ENCODE measurements around the gene AVL9.

Gene AVL9

GRCh38 chr7:32582036-32582435, 86.7 kb downstream of the AVL9 start:
- no peak for DNase-seq (ENCODE audit: extremely low read depth, low read depth)
- TF ChIP-seq, protein P1, sequence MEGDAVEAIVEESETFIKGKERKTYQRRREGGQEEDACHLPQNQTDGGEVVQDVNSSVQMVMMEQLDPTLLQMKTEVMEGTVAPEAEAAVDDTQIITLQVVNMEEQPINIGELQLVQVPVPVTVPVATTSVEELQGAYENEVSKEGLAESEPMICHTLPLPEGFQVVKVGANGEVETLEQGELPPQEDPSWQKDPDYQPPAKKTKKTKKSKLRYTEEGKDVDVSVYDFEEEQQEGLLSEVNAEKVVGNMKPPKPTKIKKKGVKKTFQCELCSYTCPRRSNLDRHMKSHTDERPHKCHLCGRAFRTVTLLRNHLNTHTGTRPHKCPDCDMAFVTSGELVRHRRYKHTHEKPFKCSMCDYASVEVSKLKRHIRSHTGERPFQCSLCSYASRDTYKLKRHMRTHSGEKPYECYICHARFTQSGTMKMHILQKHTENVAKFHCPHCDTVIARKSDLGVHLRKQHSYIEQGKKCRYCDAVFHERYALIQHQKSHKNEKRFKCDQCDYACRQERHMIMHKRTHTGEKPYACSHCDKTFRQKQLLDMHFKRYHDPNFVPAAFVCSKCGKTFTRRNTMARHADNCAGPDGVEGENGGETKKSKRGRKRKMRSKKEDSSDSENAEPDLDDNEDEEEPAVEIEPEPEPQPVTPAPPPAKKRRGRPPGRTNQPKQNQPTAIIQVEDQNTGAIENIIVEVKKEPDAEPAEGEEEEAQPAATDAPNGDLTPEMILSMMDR (IDR thresholded peaks at IDR 0.05; ENCODE audit: low read depth, low read length), result no peak

DNA sequence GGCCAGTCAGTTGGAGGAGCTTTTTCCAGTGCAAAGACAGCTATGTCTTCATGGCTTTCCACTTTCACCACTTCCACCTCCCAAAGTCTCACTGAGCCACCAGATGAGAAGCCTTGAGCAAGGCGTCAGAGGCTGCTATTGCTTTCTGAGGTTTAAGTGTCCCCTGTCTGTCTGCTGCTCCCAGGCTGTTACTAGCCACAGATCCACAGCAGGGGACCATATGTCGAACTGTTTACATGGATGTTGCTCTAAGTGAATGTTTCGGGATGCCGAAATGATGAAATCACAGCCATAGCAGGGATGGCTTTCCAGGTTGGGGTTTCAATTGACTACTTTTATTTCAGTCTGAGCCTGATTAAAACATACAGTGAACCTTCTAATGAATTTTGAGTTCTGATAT, 88.5 kb downstream of the AVL9 start:
- DNase-seq (ENCODE audit: extremely low read depth, low read depth), result peak; percentile 63
- TF ChIP-seq, protein P1 (IDR thresholded peaks at IDR 0.05; ENCODE audit: low read depth, low read length), result no peak

GRCh38 chr7:32586291-32587221, 91.3 kb downstream of the AVL9 start:
- TF ChIP-seq, protein P1 (IDR thresholded peaks at IDR 0.05; ENCODE audit: low read depth, low read length), result no peak

GRCh38 chr7:32587411-32587948, 92.2 kb downstream of the AVL9 start:
- DNase-seq (ENCODE audit: extremely low read depth, low read depth), result no peak
- TF ChIP-seq, protein P1 (IDR thresholded peaks at IDR 0.05; ENCODE audit: low read depth, low read length), result no peak

More at GRCh38 chr7:32586291-32587221, 91.3 kb downstream of the AVL9 start:
- peak; percentile 61 for DNase-seq (ENCODE audit: extremely low read depth, low read depth)

- DNase-seq (ENCODE audit: extremely low read depth, low read depth), result no peak
- TF ChIP-seq, protein P1 (IDR thresholded peaks at IDR 0.05; ENCODE audit: low read depth, low read length), result peak; percentile 3
These were observed 93.4 kb downstream of the AVL9 start for GRCh38 chr7:32588657-32589056.

DNA sequence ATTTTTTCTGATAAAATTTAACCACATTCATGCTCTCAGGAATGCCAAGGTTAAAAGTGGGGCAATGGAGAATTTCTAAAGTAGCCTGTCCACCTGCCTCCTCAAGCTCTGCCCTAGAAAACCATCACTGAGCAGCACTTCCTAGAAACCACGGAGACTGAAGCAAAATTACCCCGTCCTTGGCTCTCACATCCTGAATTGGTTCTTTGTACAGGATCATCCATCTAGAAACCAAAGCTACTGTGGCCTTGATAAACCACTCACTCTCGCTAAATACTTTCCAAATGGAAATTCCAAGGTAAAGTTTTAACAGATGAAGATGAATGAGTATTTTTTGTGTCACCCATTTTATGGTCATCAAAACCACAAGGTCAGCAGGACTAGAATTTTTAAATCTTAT, 96.6 kb downstream of the AVL9 start:
- DNase-seq (ENCODE audit: extremely low read depth, low read depth), result no peak

More for the DNA sequence above, 96.6 kb downstream of the AVL9 start:
- TF ChIP-seq, protein P1 (IDR thresholded peaks at IDR 0.05; ENCODE audit: low read depth, low read length), result no peak
